NCI-H748 (cell line): ENCODE measurements around the gene ACLY.
"Not testable (repeated sequence)": the region's sequence is repeated elsewhere in the genome, so short reads cannot be mapped to it uniquely, and the experiment has no call there.

Experiments used
- DNase-seq: peaks from one replicate; lab custom pipeline; 2025; ENCODE audit not compliant: unreplicated experiment; lab: John Stamatoyannopoulos, UW

The ACLY gene

DNA sequence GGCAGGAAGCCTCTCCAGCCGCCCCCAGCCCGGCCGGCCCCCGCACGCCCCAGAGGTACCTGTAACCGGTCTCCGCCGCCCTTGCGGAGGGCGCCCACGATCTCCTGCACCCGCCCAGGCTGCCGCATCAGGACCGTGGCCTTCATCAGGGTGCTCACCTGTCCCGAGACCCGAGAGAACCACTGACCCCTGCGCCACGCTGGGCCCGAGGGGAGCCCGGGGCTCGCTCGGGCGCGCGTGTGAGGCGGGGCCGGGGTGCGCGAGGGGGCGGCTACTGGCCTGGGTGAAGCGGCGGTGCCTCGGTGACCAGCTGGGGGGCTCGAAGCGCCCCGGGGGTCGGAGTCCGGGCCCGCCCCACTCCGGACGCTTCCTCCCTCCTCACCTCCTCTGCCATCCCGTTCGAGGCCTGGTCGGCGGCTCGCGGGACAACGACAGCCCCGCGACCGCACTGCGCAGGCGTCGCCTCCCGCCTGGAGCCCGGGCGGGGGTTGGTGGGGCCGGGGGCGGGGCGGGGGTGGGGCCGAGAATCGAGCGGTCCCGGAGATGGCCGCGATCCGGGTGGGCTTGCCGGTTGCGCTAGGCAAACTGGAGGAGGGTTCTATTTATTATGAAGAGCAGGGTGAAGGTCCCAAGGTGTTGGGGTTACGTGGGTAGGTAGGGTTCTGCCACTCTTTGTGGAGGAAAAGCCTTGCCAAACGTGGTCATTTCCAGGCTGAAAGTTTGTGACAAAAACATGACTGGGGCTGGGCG is 82.8 kb downstream of the ACLY start, which contains the start of gene NT5C3B:
NT5C3B (minus strand) TSS at position 433 of the 750 bp plus-strand sequence; CDS start at position 394, 39 bp downstream.
- DNase-seq: peak; percentile 53

DNA sequence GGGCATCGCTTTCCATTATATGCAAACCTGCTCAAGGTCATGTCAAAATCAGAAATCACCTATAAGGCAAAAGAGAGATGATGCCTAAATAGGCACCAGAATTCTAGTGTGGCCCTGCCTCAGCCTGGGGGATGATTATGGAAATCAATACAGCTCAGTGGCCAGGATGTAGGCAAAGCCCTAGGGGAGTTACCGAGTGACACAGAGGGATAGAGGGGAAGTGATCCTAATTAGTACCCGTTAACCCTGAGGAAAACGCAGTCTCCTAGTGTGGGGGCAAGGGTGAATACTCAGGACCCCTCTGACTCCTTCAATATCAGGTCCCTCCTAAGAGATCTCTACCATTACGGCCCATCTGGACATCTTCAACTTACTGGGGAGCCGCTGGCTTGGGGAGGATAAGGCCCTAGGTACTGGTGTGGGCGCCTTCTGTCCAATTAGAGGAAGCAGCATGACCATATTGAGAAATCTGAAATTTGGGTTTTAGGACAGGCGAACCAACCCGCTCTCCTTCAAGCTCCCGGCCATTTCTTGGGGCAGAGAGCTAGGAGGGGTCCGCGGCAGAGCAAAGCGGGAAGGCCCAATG is 83.4 kb downstream of the ACLY start:
- no peak for DNase-seq

GRCh38 chr17:41829961-41830360 is 88.8 kb downstream of the ACLY start:
- not testable (repeated sequence) for DNase-seq

DNA sequence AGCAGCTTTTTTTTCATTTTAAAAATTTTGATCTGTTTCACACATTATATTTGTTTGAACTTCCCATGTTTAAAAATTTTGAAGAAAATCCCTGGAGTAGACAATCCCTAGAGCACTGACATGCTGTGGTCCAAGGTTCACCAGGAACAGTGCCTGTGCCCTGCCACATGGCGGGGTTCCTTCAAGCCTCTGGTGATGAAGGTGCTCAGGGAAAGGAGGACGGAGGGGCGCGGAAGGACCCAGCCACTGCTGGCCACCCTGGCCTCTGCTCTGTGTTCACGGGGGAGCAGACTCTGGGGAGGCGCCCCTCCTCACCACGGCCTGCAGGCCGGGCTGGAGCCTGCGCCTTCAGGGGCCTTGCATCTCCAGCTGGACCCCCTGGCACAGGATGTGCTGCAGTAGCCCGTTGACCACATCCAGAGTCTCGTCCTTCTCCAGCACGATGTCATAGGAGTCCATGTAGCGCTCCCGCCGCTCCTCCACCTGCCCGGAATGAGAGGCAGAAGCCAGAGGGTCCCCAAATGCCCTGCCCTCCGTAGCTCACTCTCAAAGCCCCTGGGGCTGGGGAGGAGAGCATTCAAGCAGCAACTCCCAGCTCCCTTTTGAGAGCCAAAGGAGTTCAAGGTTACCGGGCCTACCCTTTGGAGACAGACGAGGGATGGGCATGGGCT is 93.4 kb downstream of the ACLY start:
- no peak for DNase-seq

- DNase-seq: no peak
These were observed 94.7 kb downstream of the ACLY start for GRCh38 chr17:41824086-41824485.

GRCh38 chr17:41823580-41823979 is 95.2 kb downstream of the ACLY start:
- DNase-seq: no peak

DNA sequence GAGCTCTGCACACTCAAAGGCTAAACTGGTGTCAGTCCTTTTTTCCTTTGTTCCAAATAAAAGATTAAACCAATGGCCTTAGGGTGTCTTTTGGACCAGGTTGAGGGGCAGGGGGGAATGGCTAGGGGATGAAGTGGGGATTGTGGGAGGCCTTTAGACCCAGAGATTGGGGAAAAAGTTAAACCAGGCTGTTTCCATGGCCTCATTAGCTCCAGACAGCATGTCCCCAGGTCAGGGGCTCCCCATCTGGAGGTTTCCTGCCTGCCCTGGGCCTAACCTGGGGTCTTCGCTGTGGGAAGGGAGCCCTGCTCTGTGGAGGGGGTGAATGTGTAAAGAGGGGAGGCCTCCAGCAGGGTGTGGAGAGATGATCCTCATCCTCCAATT is 95.6 kb downstream of the ACLY start:
- DNase-seq: no peak

DNA sequence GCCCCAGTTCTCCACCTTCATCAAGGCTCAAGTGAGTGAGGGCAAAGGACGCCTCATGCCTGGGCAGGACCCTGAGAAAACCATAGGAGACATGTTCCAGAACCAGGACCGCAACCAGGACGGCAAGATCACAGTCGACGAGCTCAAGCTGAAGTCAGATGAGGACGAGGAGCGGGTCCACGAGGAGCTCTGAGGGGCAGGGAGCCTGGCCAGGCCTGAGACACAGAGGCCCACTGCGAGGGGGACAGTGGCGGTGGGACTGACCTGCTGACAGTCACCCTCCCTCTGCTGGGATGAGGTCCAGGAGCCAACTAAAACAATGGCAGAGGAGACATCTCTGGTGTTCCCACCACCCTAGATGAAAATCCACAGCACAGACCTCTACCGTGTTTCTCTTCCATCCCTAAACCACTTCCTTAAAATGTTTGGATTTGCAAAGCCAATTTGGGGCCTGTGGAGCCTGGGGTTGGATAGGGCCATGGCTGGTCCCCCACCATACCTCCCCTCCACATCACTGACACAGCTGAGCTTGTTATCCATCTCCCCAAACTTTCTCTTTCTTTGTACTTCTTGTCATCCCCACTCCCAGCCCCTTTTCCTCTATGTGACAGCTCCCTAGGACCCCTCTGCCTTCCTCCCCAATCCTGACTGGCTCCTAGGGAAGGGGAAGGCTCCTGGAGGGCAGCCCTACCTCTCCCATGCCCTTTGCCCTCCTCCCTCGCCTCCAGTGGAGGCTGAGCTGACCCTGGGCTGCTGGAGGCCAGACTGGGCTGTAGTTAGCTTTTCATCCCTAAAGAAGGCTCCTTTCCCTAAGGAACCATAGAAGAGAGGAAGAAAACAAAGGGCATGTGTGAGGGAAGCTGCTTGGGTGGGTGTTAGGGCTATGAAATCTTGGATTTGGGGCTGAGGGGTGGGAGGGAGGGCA is 96.3 kb downstream of the ACLY start:
- DNase-seq: no peak

DNA sequence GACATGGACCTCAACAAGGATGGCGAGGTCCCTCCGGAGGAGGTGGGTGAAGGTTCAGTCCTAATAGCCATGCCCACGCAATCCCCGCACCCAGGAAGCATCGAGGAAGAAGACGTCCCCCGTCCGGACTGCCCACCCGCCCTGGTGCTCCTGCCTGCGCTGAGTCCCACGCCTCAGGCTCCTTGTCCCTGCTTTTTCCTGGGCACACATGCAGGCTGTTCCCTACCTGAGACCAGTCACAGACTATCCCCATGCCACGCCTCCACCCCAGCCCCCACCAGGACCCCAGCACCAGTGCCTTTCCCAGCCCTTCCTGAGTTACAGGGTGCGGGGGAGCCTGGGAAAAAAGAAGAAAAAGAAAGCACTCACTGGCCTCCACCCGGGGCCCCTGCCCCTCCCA is 97.0 kb downstream of the ACLY start:
- DNase-seq: no peak

DNA sequence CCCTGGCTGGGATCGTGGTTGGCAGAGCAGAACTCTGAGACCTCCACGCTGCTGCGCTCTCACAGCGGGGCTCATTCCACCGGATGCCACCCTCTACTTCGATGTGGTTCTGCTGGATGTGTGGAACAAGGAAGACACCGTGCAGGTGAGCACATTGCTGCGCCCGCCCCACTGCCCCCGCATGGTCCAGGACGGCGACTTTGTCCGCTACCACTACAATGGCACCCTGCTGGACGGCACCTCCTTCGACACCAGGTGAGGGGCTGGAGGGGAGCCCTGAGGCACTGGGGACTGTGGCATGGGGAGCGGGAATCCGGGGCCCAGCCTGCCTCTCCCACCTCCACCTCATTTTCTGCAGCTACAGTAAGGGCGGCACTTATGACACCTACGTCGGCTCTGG is 100.7 kb downstream of the ACLY start:
- DNase-seq: no peak
